Keratinocyte (primary cell): ENCODE data around the gene APP. TPM values are rescaled to one million over a fixed set of nuclear protein-coding genes. Genes with fewer than 3 reads are reported as not detected.

Experiments
- DNase-seq: peaks from one replicate; pipeline ENCODE4 v3.0.0-alpha.2; 2011; ENCODE audit warnings: low read depth, missing footprints, low spot score
- FAIRE-seq: peaks from 2 replicates; lab custom pipeline; 2011; peaks lifted over from hg19 to GRCh38; lab: Jason Lieb, UNC
- H2AFZ ChIP-seq: 2 replicates; pipeline ENCODE4 v1.6.0; 2012; ENCODE audit warnings: low read length, control low read depth, inconsistent platforms; ENCODE audit not compliant: control insufficient read depth
- H3K27ac ChIP-seq: 2 replicates; pipeline ENCODE4 v1.5.1; 2011; ENCODE audit warnings: low read length; ENCODE audit not compliant: control insufficient read depth, insufficient read depth
- H3K27me3 ChIP-seq: 3 replicates; pipeline ENCODE4 v1.6.0; 2011; ENCODE audit warnings: low read length; ENCODE audit not compliant: control insufficient read depth, insufficient read depth; ENCODE audit errors: extremely low read depth
- H3K36me3 ChIP-seq, 2 experiments: 2 replicates in 1 of 2; 3 replicates in 1 of 2; pipeline ENCODE4 v1.5.1; 2011; ENCODE audit warnings: low read length in 2 of 2, mild to moderate bottlenecking in 1 of 2; ENCODE audit not compliant: control insufficient read depth in 2 of 2, insufficient read depth in 2 of 2; ENCODE audit errors: extremely low read depth in 1 of 2
- H3K4me1 ChIP-seq: 3 replicates; pipeline ENCODE4 v1.5.1; 2011; ENCODE audit warnings: low read length; ENCODE audit not compliant: control insufficient read depth, insufficient read depth; ENCODE audit errors: extremely low read depth
- H3K4me2 ChIP-seq: 3 replicates; pipeline ENCODE4 v1.6.0; 2011; ENCODE audit warnings: low read depth, low read length; ENCODE audit not compliant: control insufficient read depth, insufficient read depth; ENCODE audit errors: extremely low read depth
- H3K4me3 ChIP-seq, 3 experiments: fragments of 200-600 bp in 1 of 3; sonication (generic) in 1 of 3; 2 replicates in 2 of 3; 3 replicates in 1 of 3; pipeline ENCODE4 v1.5.1; 2011 to 2016; ENCODE audit warnings: low read length in 3 of 3, mild to moderate bottlenecking in 3 of 3, control low read depth in 2 of 3, inconsistent platforms in 1 of 3, low read depth in 1 of 3, mixed read lengths in 1 of 3, mixed run types in 1 of 3, moderate library complexity in 1 of 3; ENCODE audit not compliant: control insufficient read depth in 2 of 3, insufficient read depth in 2 of 3; ENCODE audit errors: extremely low read depth in 1 of 3
- H3K79me2 ChIP-seq: 2 replicates; pipeline ENCODE4 v1.6.0; 2012; ENCODE audit warnings: low read length; ENCODE audit not compliant: control insufficient read depth, insufficient read depth
- H3K9ac ChIP-seq: 3 replicates; pipeline ENCODE4 v1.6.0; 2011; ENCODE audit warnings: low read length; ENCODE audit not compliant: control insufficient read depth, insufficient read depth; ENCODE audit errors: extremely low read depth
- H3K9me1 ChIP-seq: 3 replicates; pipeline ENCODE4 v1.6.0; 2011; ENCODE audit warnings: low read length; ENCODE audit not compliant: control insufficient read depth, insufficient read depth; ENCODE audit errors: extremely low read depth
- H3K9me3 ChIP-seq: 2 replicates; pipeline ENCODE4 v1.5.1; 2012; ENCODE audit warnings: low read depth, low read length; ENCODE audit not compliant: control insufficient read depth
- H4K20me1 ChIP-seq: 3 replicates; pipeline ENCODE4 v1.6.0; 2011; ENCODE audit warnings: low read length; ENCODE audit not compliant: control insufficient read depth, insufficient read depth; ENCODE audit errors: extremely low read depth
- CTCF ChIP-seq, 3 experiments: IDR thresholded peaks in 1 of 3; conservative IDR thresholded peaks in 1 of 3; optimal IDR thresholded peaks in 1 of 3; 2 replicates in 2 of 3; 3 replicates in 1 of 3; pipeline versions ENCODE3 to v1.5.1; 2011; ENCODE audit warnings: low read length in 3 of 3, mild to moderate bottlenecking in 3 of 3, moderate library complexity in 2 of 3, control low read depth in 1 of 3, inconsistent platforms in 1 of 3; ENCODE audit not compliant: insufficient read depth in 2 of 3; ENCODE audit errors: extremely low read depth in 1 of 3
- EZH2 ChIP-seq: IDR thresholded peaks from one replicate; pipeline ENCODE4 v1.6.1; 2012; ENCODE audit warnings: inconsistent platforms, mild to moderate bottlenecking, low read length, moderate library complexity
- dilution Hi-C: fragments of 300-500 bp; cut with MboI; formaldehyde crosslinking; loops from one replicate; pipeline ENCODE4 v1.7.0; 2020; ENCODE audit warnings: low sequenced_read_pairs; ENCODE audit not compliant: extremely low pct_ligation_motif_present
- polyA plus RNA-seq, 5 experiments: library from polyadenylated mRNA; depleted of rRNA in 3 of 5; stranded (reverse) in 3 of 5; stranded (forward) in 1 of 5; unstranded in 1 of 5; fragments of >200 nt; gene quantifications; 1 replicate in 1 of 5; 2 replicates in 3 of 5; 3 replicates in 1 of 5; pipeline versions ENCODE4 v1.2.1 to v1.2.3, GENCODE V29; 2011 to 2012; ENCODE audit warnings: missing spikeins in 2 of 5, low read depth in 1 of 5, low replicate concordance in 1 of 5

APP gene
- polyA plus RNA-seq, 1 donor (not counting 4 experiments of a cell fraction or from before 2014, with no cell fraction given): 1,015 TPM

GRCh38 chr21:25999921-26000582, 170.5 kb downstream of the APP start:
- Histone ChIP-seq H3K27me3 (no peaks in the 10 kb centered on the region), H3K4me2 (no peak overlapping the region), H3K4me1 (no peaks in the 10 kb centered on the region), H3K27ac (no peak overlapping the region), H3K4me3 (no peak overlapping the region), H4K20me1 (no peaks in the 10 kb centered on the region), H3K9me3 (no peaks in the 10 kb centered on the region), H3K9ac (no peak overlapping the region), H3K36me3 (peaks cover 22 to 33% of the 10 kb centered on the region in 2 experiments), H3K79me2 (peaks cover 20% of the 10 kb centered on the region), H3K9me1 (no peaks in the 10 kb centered on the region), H2AFZ (no peak overlapping the region)
- FAIRE-seq (no peak), DNase-seq (no peak)
- no peak for TF ChIP-seq EZH2
- TF ChIP-seq CTCF (optimal IDR thresholded peaks at IDR 0.05 in 1 of 3, IDR thresholded peaks at IDR 0.05 in 1 of 3, conservative IDR thresholded peaks at IDR 0.05 in 1 of 3; ENCODE audit: extremely low read depth in 1 of 3, insufficient read depth in 2 of 3, low read length in 3 of 3): no peak
- dilution Hi-C loops: no loop called here

GRCh38 chr21:25997788-25998611, 172.6 kb downstream of the APP start:
- H3K4me1 ChIP-seq: no peaks in the 10 kb centered on the region
- no peak for FAIRE-seq

More at GRCh38 chr21:25997788-25998611, 172.6 kb downstream of the APP start:
- H3K27me3 ChIP-seq: no peaks in the 10 kb centered on the region
- H3K79me2 ChIP-seq: peaks cover 16% of the 10 kb centered on the region
- DNase-seq: no peak
- dilution Hi-C loops: no loop called here
- no peak overlapping the region for H3K4me2 ChIP-seq
- peaks cover 26 to 37% of the 10 kb centered on the region in 2 experiments for H3K36me3 ChIP-seq
- no peak overlapping the region for H3K4me3 ChIP-seq
- no peaks in the 10 kb centered on the region for H3K9me1 ChIP-seq
- H4K20me1 ChIP-seq: no peaks in the 10 kb centered on the region
- no peak overlapping the region for H2AFZ ChIP-seq
- TF ChIP-seq EZH2 (no peak), CTCF (optimal IDR thresholded peaks at IDR 0.05 in 1 of 3, IDR thresholded peaks at IDR 0.05 in 1 of 3, conservative IDR thresholded peaks at IDR 0.05 in 1 of 3; ENCODE audit: extremely low read depth in 1 of 3, insufficient read depth in 2 of 3, low read length in 3 of 3) (no peak)
- H3K9me3 ChIP-seq: no peaks in the 10 kb centered on the region
- no peak overlapping the region for H3K27ac ChIP-seq
- H3K9ac ChIP-seq: no peak overlapping the region
